ENCODE measurements around the gene RAB3IL1.

The RAB3IL1 gene

GRCh38 chr11:61885166-61885778 lies 32.1 kb downstream of the RAB3IL1 start:
- H4K20me1 ChIP-seq (ENCODE audit: low read depth, low read length) = no peaks in the 10 kb centered on the region
- no peaks in the 10 kb centered on the region for H3K36me3 ChIP-seq (ENCODE audit: low read length)
- H3K79me2 ChIP-seq (ENCODE audit: insufficient read depth, low read length) = no peaks in the 10 kb centered on the region
- no peak overlapping the region for H3K27ac ChIP-seq (ENCODE audit: low read depth, low read length)
- no peaks in the 10 kb centered on the region; the same call in 1 of the 2 replicates for H3F3A ChIP-seq (ENCODE audit: insufficient read depth)
- H3K9ac ChIP-seq (ENCODE audit: low read length) = no peak overlapping the region
- no peaks in the 10 kb centered on the region for H3K27me3 ChIP-seq (ENCODE audit: low read length)
- no peaks in the 10 kb centered on the region for H3K9me3 ChIP-seq (ENCODE audit: insufficient read depth, low read length)
- no peaks in the 10 kb centered on the region for H3K9me2 ChIP-seq (replicated peaks; ENCODE audit: insufficient read depth, low read length)
- no peak overlapping the region for H2AFZ ChIP-seq (ENCODE audit: low read depth, low read length, severe bottlenecking)
- no peak for TF ChIP-seq CTCF (IDR thresholded peaks at IDR 0.05; ENCODE audit: insufficient read depth, low read length, poor library complexity, severe bottlenecking)
- TF ChIP-seq EZH2phosphoT487 (conservative IDR thresholded peaks at IDR 0.05; ENCODE audit: low read length) = no peak
- H3K4me3 ChIP-seq (ENCODE audit: insufficient read depth, low read length, poor library complexity, severe bottlenecking) = no peak overlapping the region
- H3K4me2 ChIP-seq (ENCODE audit: low read depth, low read length, poor library complexity, severe bottlenecking) = no peak overlapping the region

- no peaks in the 10 kb centered on the region for H3K9me3 ChIP-seq (ENCODE audit: insufficient read depth, low read length)
- no peaks in the 10 kb centered on the region; the same call in 1 of the 2 replicates for H3F3A ChIP-seq (ENCODE audit: insufficient read depth)
- no peak overlapping the region for H3K4me3 ChIP-seq (ENCODE audit: insufficient read depth, low read length, poor library complexity, severe bottlenecking)
- no peaks in the 10 kb centered on the region for H3K9me2 ChIP-seq (replicated peaks; ENCODE audit: insufficient read depth, low read length)
- no peak overlapping the region for H3K9ac ChIP-seq (ENCODE audit: low read length)
- H4K20me1 ChIP-seq (ENCODE audit: low read depth, low read length) = no peaks in the 10 kb centered on the region
- no peaks in the 10 kb centered on the region for H3K27me3 ChIP-seq (ENCODE audit: low read length)
- no peak for TF ChIP-seq CTCF (IDR thresholded peaks at IDR 0.05; ENCODE audit: insufficient read depth, low read length, poor library complexity, severe bottlenecking)
- TF ChIP-seq EZH2phosphoT487 (conservative IDR thresholded peaks at IDR 0.05; ENCODE audit: low read length) = no peak
- no peak overlapping the region for H3K4me2 ChIP-seq (ENCODE audit: low read depth, low read length, poor library complexity, severe bottlenecking)
- H3K36me3 ChIP-seq (ENCODE audit: low read length) = no peaks in the 10 kb centered on the region
- no peaks in the 10 kb centered on the region for H3K79me2 ChIP-seq (ENCODE audit: insufficient read depth, low read length)
- no peak overlapping the region for H2AFZ ChIP-seq (ENCODE audit: low read depth, low read length, severe bottlenecking)
- no peak overlapping the region for H3K27ac ChIP-seq (ENCODE audit: low read depth, low read length)
These were observed 33.4 kb downstream of the RAB3IL1 start for GRCh38 chr11:61883947-61884346.

- Histone ChIP-seq H3K27me3 (ENCODE audit: low read length) (no peaks in the 10 kb centered on the region), H3K9me2 (replicated peaks; ENCODE audit: insufficient read depth, low read length) (no peaks in the 10 kb centered on the region), H3K36me3 (ENCODE audit: low read length) (no peaks in the 10 kb centered on the region), H3K4me2 (ENCODE audit: low read depth, low read length, poor library complexity, severe bottlenecking) (no peak overlapping the region), H3K79me2 (ENCODE audit: insufficient read depth, low read length) (no peaks in the 10 kb centered on the region), H3F3A (ENCODE audit: insufficient read depth) (no peaks in the 10 kb centered on the region; the same call in 1 of the 2 replicates), H3K4me3 (ENCODE audit: insufficient read depth, low read length, poor library complexity, severe bottlenecking) (no peak overlapping the region), H3K27ac (ENCODE audit: low read depth, low read length) (no peak overlapping the region), H2AFZ (ENCODE audit: low read depth, low read length, severe bottlenecking) (no peak overlapping the region), H3K9me3 (ENCODE audit: insufficient read depth, low read length) (no peaks in the 10 kb centered on the region), H3K9ac (ENCODE audit: low read length) (no peak overlapping the region), H4K20me1 (ENCODE audit: low read depth, low read length) (no peaks in the 10 kb centered on the region)
- TF ChIP-seq CTCF (IDR thresholded peaks at IDR 0.05; ENCODE audit: insufficient read depth, low read length, poor library complexity, severe bottlenecking) = no peak
- TF ChIP-seq EZH2phosphoT487 (conservative IDR thresholded peaks at IDR 0.05; ENCODE audit: low read length) = no peak
These were observed 34.0 kb downstream of the RAB3IL1 start for GRCh38 chr11:61883327-61883726.

All from SU-DHL-6 (cell line).